ELR (cell line): ENCODE measurements around the gene KIAA1614.

ENCODE experiments used
- DNase-seq: peaks from one replicate; pipeline ENCODE4 v3.0.0-alpha.2; 2015; ENCODE audit warnings: low read depth

Gene KIAA1614

DNA sequence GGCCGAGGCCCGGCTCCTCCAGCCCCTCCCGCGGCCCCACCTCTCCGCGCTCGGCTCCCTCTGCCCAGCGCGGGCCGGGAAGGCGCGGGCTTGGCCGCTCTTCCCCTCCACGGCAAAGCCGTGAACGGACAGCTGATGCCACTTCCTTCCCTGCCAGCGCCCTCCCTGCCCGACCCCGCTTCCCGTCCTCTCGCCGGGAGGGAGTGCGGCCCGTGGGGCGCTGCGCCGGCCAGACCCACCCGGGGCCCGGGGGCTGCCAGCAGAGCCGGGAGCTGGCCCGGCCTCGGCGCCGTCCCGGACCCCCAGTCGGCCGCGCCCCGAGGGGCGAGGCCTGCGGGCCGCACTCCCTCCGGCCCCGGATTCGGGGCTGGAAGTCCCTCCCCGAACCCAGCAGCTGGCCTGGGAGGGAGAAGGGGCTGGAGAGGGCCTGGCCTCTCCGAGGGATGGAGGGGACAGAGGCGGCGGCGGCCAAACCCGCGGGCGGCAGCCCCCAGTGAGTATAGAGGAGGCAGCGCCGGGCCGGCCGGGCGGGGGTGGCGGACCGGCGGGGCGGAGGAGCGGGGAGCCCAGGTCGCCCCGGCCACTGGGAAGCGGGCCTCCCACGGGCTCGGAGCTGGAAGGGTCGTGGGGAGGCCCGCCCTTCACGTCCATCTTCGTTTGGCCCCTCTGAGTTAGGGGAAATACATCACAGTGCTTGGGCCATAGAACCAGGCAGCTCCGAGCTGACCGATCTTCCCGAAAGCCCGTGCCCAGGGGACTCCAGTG, at the start of gene KIAA1614:
TSS of gene KIAA1614 (plus strand) at position 97 of the 765 bp plus-strand sequence. CDS start at position 444, 347 bp downstream.
- peak; percentile 67 for DNase-seq

DNA sequence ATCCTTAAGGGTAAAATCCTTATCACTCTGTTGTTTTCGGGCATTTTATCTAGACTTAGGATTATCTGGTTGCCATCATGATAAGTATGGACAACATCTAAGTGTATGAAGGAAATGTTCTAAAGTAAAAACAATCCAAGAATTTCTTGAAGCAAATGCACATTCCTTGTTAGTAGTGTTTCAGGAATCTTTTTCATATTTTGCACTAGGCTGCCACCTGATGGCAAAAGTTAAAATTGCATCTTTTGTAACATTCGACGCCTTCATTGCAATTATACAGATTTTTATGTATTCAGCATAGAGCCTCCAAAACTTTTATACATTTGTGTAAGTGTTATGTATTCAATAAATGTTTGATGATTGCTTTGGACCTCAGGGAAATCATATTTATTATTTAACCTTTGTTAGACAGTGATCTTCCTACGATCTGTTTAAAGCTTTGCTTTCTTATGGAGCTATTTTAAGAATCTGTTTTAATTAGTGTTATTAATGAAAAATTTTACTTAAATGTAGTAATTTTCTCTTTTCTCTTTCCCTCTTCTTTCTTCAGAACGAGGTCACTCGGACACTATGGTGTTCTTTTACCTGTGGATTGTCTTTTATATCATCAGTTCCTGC, 49.4 kb upstream of the KIAA1614 start:
- DNase-seq = peak; percentile 66

DNA sequence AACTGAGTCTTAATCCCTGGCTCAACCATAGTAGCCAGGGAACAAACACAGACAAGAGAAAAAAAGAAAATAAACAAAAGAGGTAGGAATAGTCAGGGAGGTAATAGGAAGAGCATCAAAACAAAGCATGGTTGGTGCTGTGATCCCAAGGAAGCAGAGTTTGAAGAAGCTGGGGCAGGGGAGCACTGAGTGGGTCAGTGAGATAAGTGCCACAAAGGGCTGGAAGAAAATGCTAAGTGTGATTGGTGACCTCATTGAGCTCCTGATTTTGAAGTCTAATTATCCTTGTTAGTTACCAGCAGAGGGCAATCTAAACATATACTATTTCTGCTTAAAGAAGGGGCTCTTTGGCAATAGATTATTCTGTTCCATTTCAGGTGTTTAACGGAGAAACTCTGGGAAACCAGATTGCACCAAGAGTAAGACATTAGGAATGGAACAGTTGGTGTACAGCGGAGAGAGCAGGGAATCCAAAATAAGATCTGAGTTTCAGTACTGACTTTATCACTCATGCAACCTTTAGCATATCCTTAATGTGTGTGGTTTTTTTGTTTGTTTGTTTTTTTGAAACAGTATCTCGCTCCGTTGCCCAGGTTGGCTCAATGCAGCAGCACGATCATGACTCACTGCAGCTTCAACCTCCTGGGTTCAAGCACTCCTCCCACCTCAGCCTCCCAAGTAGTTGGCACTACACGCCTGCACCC, 30.7 kb upstream of the KIAA1614 start:
- DNase-seq = peak; percentile 77

DNA sequence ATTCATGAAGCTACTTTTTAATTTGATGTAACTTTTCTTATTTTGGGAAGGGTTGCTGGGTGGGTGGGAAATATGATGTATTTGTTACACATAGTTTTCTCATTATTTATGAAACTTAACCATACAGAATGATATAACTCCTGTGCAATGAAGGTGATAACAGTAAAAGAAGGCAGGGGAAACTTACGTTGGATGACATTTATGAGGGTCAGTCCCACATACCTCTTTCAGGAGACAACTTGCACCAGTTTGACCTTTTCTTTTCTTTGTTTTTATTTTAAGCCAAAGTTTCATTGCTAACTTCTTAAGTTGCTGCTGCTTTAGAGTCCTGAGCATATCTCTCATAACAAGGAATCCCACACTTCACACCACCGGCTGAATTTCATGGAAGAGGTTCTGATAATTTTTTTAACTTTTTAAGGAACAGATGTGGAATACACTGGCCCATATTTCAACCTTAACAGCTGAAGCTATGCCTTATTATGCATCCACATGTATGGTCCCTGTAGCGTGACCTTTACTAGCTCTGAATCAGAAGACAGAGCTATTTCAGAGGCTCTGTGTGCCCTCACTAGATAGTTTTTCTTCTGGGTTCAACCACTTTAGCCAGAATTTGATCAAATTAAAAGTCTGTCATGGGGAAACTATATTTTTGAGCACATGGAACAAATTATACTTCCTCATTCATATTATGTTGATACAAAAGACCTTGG, 28.0 kb upstream of the KIAA1614 start:
- DNase-seq = no peak

GRCh38 chr1:180886338-180886737, 26.4 kb upstream of the KIAA1614 start:
- no peak for DNase-seq

DNA sequence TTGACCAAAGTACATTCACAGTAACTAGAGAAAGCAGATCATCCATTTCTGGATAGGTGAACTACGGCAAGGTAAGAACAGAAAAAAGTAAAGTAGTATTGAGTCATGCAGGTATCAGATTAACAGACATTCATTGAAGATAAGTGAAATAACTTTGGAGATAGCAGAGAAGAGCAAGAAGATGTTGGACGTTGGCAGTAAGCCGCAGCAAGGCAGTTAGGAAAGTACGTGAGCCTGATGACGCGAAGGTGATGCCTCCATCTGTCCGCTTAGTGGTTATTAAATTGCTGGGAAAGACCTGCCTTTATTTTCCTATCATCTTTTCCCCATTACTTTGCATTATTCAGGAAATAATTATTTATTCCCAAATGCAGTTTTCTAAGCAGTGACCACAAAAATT, 24.9 kb upstream of the KIAA1614 start:
- DNase-seq = no peak

DNA sequence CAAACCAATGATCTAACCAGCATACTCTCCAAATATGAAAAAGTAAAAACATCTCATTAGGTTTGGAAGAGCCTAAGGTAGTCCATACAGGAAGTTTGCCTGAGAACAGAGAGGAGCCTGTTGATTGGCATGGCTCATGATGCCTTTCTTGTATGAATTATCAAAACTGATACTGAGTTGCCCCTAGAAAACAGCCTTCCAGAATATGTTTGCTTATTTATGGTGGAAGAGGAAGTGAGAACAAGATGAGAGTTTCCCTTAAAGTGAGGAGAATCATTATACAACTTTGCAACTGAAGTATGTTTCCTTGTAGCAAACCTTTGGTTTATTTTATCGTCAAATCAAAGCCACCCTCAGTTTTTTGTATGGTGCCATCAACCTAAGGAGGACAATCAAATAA, 23.8 kb upstream of the KIAA1614 start:
- DNase-seq = no peak

- no peak for DNase-seq
Observed at GRCh38 chr1:180889325-180889724, 23.4 kb upstream of the KIAA1614 start.

DNA sequence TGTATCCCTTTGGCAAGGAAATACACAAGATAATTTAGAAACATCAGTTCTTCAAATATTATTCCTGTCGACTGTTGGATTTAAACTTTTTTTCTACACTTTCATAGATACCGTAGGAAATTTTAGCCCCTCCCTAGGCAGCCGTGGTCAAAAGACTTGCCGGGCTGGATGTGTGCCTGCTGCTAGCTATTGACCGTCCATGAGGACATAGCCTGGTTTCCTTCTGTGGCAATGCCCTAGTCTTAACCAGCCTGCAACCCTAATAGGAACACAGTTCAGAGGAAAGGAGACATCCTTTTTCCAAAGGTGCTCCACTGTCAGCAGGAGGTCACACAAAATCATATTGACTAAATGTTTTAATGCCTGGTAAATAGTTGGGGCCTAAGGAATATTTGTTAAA, 20.4 kb upstream of the KIAA1614 start:
- no peak for DNase-seq

- DNase-seq = no peak
Observed at GRCh38 chr1:180892675-180893074, 20.0 kb upstream of the KIAA1614 start.

- no peak for DNase-seq
Observed at GRCh38 chr1:180893614-180894013, 19.1 kb upstream of the KIAA1614 start.

DNA sequence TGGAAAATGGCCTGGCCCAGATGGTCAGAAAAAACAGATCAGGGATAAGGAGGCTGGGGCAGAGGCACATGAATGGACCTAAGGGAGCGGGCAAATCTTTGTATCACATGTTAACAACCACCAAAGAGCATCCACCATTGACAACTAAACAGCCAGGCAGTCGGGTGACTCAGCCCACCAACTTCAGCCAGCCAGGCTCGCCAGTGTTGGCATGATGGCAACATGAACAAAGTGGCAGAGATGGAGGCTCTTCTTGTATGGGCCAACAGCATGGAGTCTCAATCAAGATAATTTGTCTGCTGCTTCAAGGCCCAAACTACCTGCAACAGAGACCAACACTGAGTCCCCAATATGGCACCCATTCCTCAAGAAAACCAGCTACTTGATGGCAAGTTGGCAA, 16.5 kb upstream of the KIAA1614 start:
- DNase-seq = no peak

- no peak for DNase-seq
Observed at GRCh38 chr1:180898441-180899219, 14.1 kb upstream of the KIAA1614 start.

GRCh38 chr1:180899262-180899661, 13.4 kb upstream of the KIAA1614 start:
- no peak for DNase-seq

DNA sequence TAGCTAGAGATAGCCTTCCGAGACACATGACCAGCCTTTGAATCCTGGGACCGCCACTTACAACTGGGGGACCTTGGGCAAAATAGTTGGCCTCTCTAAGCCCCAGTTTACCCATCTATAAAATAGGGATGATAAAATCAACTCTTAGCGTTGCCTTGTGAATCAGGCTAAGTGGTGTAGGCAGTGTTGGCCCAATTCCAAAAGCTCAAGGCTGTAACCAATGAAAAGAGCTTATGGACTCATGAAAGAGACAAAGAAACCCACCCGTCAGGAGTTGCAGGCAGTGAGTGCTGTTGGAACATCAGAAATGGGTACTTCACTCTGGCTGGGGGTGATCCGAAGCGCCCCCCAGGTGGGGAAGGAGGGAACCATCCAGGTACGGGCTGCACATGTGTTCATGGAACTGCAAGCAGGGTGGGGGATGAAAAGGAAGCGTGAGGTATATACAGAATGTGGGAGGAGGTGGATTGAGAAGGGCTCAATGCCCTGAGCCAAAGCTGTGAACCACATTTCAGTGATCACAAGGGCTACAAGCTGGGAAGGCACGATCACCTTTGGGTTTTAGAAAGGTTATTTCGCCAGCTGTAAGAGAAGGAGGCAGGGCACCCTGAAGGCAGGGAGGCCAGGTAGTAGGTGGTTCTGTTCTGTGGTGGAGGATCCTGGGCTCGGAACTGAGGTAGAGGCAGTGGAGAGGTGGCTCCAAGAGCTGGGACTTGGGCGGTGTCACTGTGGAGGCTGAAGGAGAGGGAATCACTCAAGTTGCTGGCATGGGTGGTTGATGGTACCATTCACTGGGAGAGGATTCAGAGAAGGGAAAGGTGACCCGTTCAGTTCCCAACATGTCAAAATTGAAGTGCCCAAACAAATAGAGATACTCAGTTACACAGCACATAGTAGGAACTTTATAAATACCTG, 11.4 kb upstream of the KIAA1614 start:
- DNase-seq = no peak

DNA sequence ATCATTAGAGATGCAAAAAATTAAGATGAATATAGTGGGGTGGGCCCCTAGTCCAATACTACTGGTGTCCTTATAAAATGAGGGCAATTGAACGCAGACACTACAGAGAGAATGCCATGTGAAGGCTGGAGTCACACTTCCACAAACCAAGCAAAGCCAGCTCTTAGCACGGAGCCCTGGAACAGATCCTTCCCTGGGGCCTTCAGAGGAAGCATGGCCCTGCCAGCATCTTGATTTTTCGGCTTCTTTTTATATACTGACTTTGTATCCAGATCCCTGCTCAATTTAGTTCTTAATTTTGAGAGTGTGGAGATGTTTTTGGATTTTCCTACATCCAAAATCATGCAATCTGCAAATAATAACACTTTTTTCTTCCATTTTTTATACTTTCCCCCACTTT, 10.2 kb upstream of the KIAA1614 start:
- DNase-seq = no peak

DNA sequence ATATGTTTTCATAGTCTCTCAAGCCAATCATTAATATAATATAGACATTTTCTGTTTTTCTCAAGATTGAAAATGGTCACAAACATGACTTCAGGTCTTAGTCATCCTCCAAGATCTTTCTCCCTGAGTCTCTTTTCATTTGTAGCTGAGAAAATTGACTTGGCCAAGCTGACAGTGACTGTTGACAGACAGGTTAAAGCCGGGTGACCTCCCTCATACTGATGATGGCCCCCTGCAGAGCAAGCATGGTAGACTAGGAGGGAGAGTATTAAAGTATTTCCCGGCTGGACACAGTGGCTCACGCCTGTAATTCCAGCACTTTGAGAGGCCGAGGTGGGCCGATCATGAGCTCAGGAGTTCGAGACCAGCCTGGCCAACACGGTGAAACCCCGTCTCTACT, 6.8 kb upstream of the KIAA1614 start:
- no peak for DNase-seq

DNA sequence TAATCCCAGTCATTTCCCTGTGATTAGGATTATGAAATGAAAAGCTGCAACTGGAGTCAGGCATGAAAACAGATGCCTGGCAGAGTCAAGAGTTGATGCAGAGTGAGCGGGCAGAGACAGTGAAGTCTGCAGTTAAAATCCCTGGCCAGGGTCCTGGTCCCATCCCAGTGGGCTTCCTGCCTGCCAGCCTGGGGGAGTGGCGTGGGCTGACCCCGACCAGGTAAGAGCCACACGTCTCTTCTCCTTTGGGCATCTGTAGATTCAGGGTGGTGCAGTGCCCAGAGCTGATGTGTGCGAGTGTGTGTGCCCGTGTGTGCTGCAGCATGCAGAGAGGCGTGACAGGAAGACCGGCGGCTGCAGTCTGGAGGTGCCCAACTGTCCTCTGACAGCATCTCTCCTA, 6.2 kb upstream of the KIAA1614 start:
- no peak for DNase-seq

DNA sequence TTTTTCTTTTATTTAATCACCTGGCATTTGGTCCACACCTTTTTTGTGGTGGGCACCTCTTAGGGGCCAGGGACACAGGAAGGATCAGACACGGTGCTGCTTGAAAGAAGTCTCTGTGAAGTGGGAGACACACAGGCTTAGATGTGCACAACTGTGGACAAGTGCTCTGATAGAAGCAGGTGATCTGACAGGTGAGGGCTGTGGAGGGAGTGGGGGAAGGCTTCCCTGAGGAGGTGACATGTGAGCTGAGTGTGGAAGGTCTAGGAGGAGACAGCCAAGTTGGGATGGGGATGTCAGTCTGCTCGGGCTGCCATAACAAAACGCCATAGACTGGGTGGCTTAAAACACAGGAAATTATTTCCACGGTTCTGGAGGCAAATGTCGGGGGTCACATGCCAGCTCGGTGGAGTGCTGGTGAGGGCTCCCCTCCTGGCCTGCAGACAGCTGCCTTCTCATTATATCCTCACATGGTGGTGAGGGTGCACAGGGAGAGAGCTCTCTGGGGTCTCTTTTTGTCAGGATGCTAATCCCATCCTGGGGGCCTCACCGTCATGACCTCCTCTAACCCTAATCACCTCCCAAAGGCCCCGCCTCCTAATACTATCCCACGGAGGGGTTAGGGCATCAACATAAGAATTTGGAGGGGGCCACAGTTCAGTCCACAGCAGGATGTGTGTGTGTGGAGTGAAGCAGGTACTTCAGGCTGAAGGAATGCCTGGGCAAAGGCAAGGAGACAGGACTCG, 5.2 kb upstream of the KIAA1614 start:
- no peak for DNase-seq
